Measurements from ENCODE around the gene ANXA7.
"Not testable (repeated sequence)": the region's sequence is repeated elsewhere in the genome, so short reads cannot be mapped to it uniquely, and the experiment has no call there.

The ANXA7 gene

GRCh38 chr10:73338801-73339368 is 75.0 kb downstream of the ANXA7 start:
- DNase-seq (ENCODE audit: low read depth in 2 of 2) = no peak

GRCh38 chr10:73333202-73333601 is 80.7 kb downstream of the ANXA7 start:
- DNase-seq (ENCODE audit: low read depth in 2 of 2) = no peak

GRCh38 chr10:73332379-73332778 is 81.5 kb downstream of the ANXA7 start:
- no peak for DNase-seq (ENCODE audit: low read depth in 2 of 2)

- DNase-seq (ENCODE audit: low read depth in 2 of 2) = not testable (repeated sequence)
These were observed 85.3 kb downstream of the ANXA7 start for GRCh38 chr10:73328523-73328922.

GRCh38 chr10:73325290-73325689 is 88.6 kb downstream of the ANXA7 start:
- DNase-seq (ENCODE audit: low read depth in 2 of 2) = not testable (repeated sequence)
